ENCODE measurements around the gene BMPR1A. TPM values are rescaled to one million over a fixed set of nuclear protein-coding genes. Genes with fewer than 3 reads are reported as not detected.
"Not testable (repeated sequence)": the region's sequence is repeated elsewhere in the genome, so short reads cannot be mapped to it uniquely, and the experiment has no call there.

BMPR1A gene
- total and polyA plus RNA-seq, 2 of the 13 experiments (the other 11 are each of a cell fraction or from before 2014, with no cell fraction given) = 17.8 to 44.2 TPM

GRCh38 chr10:86947806-86948205, 191.4 kb downstream of the BMPR1A start:
- FAIRE-seq; H4K20me1 ChIP-seq (ENCODE audit: insufficient read depth, low read length); POLR2A ChIA-PET; H3K9ac ChIP-seq (ENCODE audit: insufficient read depth, low read depth, low read length); H3K4me3 ChIP-seq (replicated peaks in 1 of 3; ENCODE audit: insufficient read depth in 1 of 3, low read depth in 2 of 3, low read length in 3 of 3); DNase-seq (ENCODE audit: low spot score); H3K36me3 ChIP-seq (replicated peaks in 1 of 2; ENCODE audit: control insufficient read depth in 1 of 2, insufficient read depth in 2 of 2, low read length in 2 of 2); in situ Hi-C loops (cut with HindIII; ENCODE audit: extremely low pct_ligation_motif_present, low pct_unique_long_range_greater_than_20kb); ATAC-seq; H2AFZ ChIP-seq (ENCODE audit: low read length); intact Hi-C loops (cut with micrococcal nuclease; ENCODE audit: unreplicated experiment); CTCF ChIA-PET (ENCODE audit: low intra/inter-chr PET ratio, low total read pairs); H3K9me3 ChIP-seq (ENCODE audit: low read length); BruUV-seq (replicated peaks); H3K4me2 ChIP-seq (ENCODE audit: low read depth, low read length); H3K79me2 ChIP-seq (ENCODE audit: insufficient read depth, low read length); H3K27ac ChIP-seq (ENCODE audit: extremely low read length, insufficient read depth, low read length): not testable (repeated sequence)
- peaks cover 27% of the 10 kb centered on the region for H3K4me1 ChIP-seq (ENCODE audit: insufficient read depth, low read length)
- WGBS (ENCODE audit: low lambda C conversion rate) = 60% methylated on average over 4 of the region's 4 CpGs
- H3K27me3 ChIP-seq (ENCODE audit: control insufficient read depth in 1 of 2, insufficient read depth in 2 of 2, low read length in 2 of 2) = peaks cover 5 to 32% of the 10 kb centered on the region in 2 experiments; a peak in 3 of 5 replicates

DNA sequence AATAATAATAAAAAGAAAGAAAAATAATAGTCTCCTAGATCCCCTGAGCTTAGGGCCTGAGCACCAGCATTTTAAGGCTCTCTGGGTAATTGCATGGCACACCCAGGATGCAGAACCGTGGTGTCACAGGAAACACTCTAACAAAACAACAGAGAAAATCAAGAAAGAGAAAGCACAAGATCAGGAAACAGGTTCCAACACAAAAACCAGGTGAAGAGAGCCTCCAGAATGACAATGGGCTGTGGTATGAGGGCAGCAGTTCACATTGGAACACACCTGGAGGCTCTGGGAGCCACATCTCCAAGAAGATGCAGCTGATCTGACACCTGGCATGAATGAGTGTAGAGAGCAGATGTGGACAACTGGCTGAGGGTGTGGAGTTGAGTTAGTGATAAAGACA, 193.9 kb downstream of the BMPR1A start:
- ATAC-seq (no peak), DNase-seq (ENCODE audit: low spot score) (no peak), FAIRE-seq (no peak)
- Histone ChIP-seq H4K20me1 (ENCODE audit: insufficient read depth, low read length) (no peaks in the 10 kb centered on the region), H3K9me3 (ENCODE audit: low read length) (no peaks in the 10 kb centered on the region), H3K4me3 (replicated peaks in 1 of 3; ENCODE audit: insufficient read depth in 1 of 3, low read depth in 2 of 3, low read length in 3 of 3) (no peak overlapping the region), H3K9ac (ENCODE audit: insufficient read depth, low read depth, low read length) (no peak overlapping the region), H3K4me1 (ENCODE audit: insufficient read depth, low read length) (peaks cover 22% of the 10 kb centered on the region), H3K4me2 (ENCODE audit: low read depth, low read length) (no peak overlapping the region), H3K27me3 (ENCODE audit: control insufficient read depth in 1 of 2, insufficient read depth in 2 of 2, low read length in 2 of 2) (peaks cover 3 to 35% of the 10 kb centered on the region in 2 experiments; a peak in 4 of 5 replicates), H3K79me2 (ENCODE audit: insufficient read depth, low read length) (no peaks in the 10 kb centered on the region), H3K27ac (ENCODE audit: extremely low read length, insufficient read depth, low read length) (no peak overlapping the region), H2AFZ (ENCODE audit: low read length) (no peak overlapping the region), H3K36me3 (replicated peaks in 1 of 2; ENCODE audit: control insufficient read depth in 1 of 2, insufficient read depth in 2 of 2, low read length in 2 of 2) (no peaks in the 10 kb centered on the region)
- WGBS (ENCODE audit: low lambda C conversion rate) = 4% methylated on average over 1 of the region's 1 CpG
- intact Hi-C loops (cut with micrococcal nuclease; ENCODE audit: unreplicated experiment) = no loop called here
- in situ Hi-C loops (cut with HindIII; ENCODE audit: extremely low pct_ligation_motif_present, low pct_unique_long_range_greater_than_20kb) = no loop called here
- ChIA-PET CTCF (ENCODE audit: low intra/inter-chr PET ratio, low total read pairs) (no interaction called here), POLR2A (no interaction called here)
- BruUV-seq (replicated peaks) = no TSS peak
- TF ChIP-seq, protein P1, sequence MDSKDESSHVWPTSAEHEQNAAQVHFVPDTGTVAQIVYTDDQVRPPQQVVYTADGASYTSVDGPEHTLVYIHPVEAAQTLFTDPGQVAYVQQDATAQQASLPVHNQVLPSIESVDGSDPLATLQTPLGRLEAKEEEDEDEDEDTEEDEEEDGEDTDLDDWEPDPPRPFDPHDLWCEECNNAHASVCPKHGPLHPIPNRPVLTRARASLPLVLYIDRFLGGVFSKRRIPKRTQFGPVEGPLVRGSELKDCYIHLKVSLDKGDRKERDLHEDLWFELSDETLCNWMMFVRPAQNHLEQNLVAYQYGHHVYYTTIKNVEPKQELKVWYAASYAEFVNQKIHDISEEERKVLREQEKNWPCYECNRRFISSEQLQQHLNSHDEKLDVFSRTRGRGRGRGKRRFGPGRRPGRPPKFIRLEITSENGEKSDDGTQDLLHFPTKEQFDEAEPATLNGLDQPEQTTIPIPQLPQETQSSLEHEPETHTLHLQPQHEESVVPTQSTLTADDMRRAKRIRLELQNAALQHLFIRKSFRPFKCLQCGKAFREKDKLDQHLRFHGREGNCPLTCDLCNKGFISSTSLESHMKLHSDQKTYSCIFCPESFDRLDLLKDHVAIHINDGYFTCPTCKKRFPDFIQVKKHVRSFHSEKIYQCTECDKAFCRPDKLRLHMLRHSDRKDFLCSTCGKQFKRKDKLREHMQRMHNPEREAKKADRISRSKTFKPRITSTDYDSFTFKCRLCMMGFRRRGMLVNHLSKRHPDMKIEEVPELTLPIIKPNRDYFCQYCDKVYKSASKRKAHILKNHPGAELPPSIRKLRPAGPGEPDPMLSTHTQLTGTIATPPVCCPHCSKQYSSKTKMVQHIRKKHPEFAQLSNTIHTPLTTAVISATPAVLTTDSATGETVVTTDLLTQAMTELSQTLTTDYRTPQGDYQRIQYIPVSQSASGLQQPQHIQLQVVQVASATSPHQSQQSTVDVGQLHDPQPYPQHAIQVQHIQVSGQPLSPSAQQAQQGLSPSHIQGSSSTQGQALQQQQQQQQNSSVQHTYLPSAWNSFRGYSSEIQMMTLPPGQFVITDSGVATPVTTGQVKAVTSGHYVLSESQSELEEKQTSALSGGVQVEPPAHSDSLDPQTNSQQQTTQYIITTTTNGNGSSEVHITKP (CRISPR knock-in tag; IDR thresholded peaks at IDR 0.05; ENCODE audit: low read depth) = no peak
- TF ChIP-seq EHMT2 (IDR thresholded peaks at IDR 0.05; ENCODE audit: borderline replicate concordance, low read depth, low read length) = no peak
- TF ChIP-seq HNRNPK (IDR thresholded peaks at IDR 0.05; ENCODE audit: low read depth, low read length, poor library complexity, severe bottlenecking) = no peak
- TF ChIP-seq ATF7 (IDR thresholded peaks at IDR 0.05) = no peak
- no peak for TF ChIP-seq ATF7 (CRISPR knock-in tag; IDR thresholded peaks at IDR 0.05)
- TF ChIP-seq ZC3H13 (CRISPR knock-in tag; IDR thresholded peaks at IDR 0.05) = no peak
- TF ChIP-seq U2AF2 (IDR thresholded peaks at IDR 0.05; ENCODE audit: low read depth, low read length) = no peak
- no peak for TF ChIP-seq SP140L (CRISPR knock-in tag; IDR thresholded peaks at IDR 0.05; ENCODE audit: borderline replicate concordance)
- TF ChIP-seq MZF1 (CRISPR knock-in tag; IDR thresholded peaks at IDR 0.05; ENCODE audit: borderline replicate concordance) = no peak
- TF ChIP-seq FOXM1 (CRISPR knock-in tag; IDR thresholded peaks at IDR 0.05) = no peak
- TF ChIP-seq ZNF235 (CRISPR knock-in tag; IDR thresholded peaks at IDR 0.05; ENCODE audit: borderline replicate concordance) = no peak
- no peak for TF ChIP-seq ZNF605 (CRISPR knock-in tag; IDR thresholded peaks at IDR 0.05)
- TF ChIP-seq, protein P2, sequence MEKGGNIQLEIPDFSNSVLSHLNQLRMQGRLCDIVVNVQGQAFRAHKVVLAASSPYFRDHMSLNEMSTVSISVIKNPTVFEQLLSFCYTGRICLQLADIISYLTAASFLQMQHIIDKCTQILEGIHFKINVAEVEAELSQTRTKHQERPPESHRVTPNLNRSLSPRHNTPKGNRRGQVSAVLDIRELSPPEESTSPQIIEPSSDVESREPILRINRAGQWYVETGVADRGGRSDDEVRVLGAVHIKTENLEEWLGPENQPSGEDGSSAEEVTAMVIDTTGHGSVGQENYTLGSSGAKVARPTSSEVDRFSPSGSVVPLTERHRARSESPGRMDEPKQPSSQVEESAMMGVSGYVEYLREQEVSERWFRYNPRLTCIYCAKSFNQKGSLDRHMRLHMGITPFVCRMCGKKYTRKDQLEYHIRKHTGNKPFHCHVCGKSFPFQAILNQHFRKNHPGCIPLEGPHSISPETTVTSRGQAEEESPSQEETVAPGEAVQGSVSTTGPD (CRISPR knock-in tag; IDR thresholded peaks at IDR 0.05) = no peak

Measured in HepG2 (cell line).